GM10847 (cell line): ENCODE results near the gene CD164L2.

Experiments used
- POLR2A ChIP-seq: IDR thresholded peaks from 2 replicates; pipeline ENCODE4 v1.6.1; 2011; ENCODE audit not compliant: insufficient read length; ENCODE audit errors: extremely low read depth

Gene CD164L2

DNA sequence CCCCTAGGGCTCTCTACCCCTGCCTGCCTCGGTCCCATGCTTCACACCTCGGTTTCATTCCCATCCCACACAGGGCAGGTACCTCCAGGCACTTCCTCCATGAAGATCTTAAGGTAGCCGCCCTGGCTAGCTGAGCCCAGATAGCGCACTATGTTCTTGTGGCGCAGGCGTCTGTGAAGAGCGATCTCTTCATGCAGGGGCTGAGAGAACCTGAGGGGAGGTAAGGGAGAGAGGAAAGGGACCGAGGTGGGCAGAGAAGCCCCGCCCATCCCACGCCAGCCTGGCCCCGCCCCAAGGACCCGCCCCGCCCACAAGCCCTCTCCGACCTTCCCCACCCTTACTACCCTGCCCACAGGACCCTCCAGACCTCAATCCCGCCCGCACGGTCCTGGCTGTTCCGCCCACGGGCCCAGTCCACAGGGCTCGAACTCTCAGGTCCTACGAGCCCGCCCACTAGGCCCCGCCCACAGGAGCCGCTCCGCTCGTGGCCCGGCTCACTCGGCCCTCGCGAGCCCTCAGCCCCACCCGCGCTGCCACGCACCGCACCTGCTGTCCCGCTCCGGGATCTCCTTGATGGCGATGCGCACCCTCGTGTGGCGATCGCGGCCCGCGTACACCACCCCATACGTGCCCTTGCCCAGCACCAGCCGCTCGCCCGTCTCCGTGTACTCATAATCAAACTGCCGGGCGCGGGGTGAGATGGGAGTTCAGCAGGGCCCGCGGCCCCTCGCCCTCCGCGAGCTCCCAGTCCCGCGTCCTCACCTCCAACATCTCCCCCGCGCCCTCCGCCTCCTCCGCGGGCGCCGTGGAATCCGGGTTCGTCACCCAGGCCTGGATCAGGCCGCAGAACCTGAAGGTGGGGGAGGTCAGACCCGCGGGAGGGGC, 22.7 kb downstream of the CD164L2 start:
- TF ChIP-seq POLR2A, result no peak

DNA sequence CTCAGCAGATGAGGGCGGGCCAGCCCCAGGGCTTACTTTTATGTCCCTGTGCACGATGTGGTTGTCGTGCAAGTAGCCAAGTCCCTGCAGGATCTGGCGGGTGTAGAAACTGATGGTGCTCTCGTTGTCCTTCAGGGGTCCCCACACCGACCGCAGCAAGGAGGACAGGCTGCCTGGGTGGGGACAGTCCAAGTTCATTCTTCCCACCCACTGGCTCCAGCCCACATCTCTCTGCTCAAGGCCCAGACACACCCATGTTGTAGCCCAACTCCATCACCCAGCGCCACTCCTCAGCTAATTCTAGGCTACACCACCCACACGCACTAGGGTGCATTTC, 23.3 kb downstream of the CD164L2 start:
- no peak for TF ChIP-seq POLR2A

DNA sequence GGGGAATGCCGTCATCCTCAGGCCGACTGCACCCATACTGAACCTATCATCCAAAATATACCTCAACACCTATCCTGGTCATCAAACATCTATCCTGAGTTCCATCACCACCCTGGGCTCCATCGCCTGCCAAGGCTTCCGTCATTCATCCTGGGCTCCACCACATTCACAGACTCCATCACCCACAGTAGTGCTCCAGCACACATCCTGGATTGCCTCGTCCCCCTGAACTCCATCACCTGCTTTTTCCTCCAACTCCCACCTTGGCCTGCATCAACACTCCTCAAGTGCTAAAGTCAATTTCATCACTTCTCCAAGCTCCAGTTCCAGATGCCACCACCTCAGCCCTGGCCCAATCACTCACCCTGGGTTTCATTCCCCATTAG, 24.2 kb downstream of the CD164L2 start:
- TF ChIP-seq POLR2A, result no peak

GRCh38 chr1:27358038-27358927, 24.9 kb downstream of the CD164L2 start:
- no peak for TF ChIP-seq POLR2A

GRCh38 chr1:27357281-27358037, 25.7 kb downstream of the CD164L2 start:
- no peak for TF ChIP-seq POLR2A

DNA sequence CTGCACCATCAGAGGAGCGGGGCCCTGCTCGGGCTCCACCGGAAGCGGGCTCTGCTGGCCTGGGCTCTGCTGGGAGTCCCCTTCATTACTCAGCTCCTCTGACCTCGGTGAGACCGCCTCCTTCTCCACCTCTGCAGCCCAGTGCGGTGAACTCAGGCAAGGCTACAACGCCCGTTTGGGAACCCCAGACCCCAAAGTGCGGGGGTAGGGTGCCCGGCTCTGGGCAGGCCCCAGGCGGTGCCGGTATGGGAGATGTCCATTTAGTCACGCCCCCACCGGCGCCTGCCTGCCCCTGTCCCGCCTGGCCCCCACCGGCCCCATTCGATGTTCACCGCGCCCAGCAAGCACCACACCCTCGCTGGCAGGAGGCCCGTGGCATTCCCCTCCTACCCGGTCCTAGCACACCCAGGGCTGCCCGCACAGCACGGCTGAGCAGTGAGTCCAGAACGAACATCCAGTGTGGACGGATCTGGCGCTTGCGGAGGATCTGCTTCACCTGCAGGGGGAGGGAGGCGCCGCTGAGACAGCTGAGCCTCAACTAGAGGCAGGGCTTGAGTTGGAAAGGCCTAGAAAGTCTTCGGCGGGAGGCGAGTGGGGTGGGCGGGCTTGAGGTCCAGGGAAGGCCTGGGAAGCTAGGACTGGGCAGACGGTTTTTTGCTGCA, 26.4 kb downstream of the CD164L2 start:
- TF ChIP-seq POLR2A, result no peak

- TF ChIP-seq POLR2A, result no peak
Measured at GRCh38 chr1:27356277-27356618, 26.9 kb downstream of the CD164L2 start.

DNA sequence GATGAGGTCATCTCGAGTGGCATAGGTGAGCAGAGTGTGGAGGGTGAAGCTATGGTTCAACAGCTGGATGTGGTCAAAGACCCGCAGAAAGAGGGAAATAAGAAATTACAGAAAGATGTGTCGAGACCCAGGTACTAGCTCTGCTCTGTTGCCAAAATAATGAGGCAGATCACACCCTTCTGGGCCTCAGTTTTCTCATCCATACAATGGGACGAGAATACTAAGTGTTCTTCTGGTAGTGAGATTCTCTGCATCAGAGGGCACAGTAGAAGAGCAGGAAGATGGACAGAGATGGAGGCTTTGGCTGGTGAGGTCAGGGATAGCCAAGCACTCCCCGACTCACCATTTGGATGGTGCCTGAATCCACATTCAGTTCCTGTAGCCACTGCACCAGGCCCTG, 27.4 kb downstream of the CD164L2 start:
- TF ChIP-seq POLR2A, result no peak

DNA sequence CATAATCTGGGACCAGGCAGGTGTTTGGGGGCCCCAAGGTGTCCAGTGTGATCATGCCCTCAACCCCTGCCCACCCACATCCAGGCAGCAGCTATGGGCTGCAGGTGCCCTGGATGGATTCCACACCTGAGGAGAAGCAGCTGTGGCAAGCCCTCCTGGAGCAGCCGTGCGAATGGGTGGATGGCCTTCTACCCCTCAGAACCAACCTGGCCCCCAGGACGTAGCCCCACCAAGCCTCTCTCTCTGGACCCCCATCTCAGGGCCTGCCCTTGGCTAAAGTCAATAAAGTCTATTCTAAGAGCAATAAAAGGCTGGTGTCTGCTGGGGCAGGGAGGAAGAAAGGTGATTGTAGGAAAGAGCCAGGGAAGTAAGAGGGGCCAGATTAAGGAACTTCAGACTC, 29.5 kb downstream of the CD164L2 start:
- TF ChIP-seq POLR2A, result no peak

- no peak for TF ChIP-seq POLR2A
Measured at GRCh38 chr1:27353166-27353565, 30.0 kb downstream of the CD164L2 start.

- no peak for TF ChIP-seq POLR2A
Measured at GRCh38 chr1:27351541-27352107, 31.5 kb downstream of the CD164L2 start.

DNA sequence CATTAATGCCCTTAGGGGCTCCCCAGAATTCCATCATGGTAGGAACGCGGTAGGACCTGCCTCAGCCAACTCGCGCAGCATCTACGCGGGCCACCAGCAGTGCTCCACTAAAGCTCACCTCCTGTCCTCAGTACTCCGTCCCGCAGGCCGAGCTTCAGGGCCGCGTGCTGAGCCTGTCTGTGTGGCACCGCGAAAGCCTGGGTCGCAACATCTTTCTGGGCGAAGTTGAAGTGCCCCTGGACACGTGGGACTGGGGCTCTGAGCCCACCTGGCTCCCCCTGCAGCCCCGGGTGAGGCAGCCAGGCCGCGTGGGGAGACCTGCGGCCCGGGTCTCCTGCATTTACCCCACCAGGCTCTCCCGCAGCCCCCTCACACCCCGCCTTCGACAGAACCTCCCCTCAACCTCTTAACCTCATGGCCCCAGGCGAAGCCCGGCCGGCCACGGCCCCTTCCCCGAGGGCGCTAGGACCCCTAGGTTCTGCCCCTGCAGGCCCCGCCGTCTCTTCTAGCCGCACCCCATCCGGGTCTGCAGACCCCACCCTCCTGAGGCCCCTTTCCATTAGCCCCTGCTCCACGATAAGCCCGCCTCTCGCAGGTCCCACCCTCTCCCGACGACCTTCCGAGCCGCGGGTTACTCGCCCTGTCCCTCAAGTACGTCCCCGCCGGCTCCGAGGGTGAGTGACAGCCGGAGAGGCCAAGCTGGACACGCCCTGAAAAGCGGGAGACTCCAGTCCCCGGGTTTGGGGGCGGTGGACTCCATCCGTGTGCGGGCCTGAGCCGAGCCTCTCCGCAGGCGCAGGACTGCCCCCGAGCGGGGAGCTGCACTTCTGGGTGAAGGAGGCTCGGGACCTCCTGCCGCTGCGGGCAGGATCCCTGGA, 32.2 kb downstream of the CD164L2 start:
- TF ChIP-seq POLR2A, result no peak

- no peak for TF ChIP-seq POLR2A
Measured at GRCh38 chr1:27349784-27350662, 33.1 kb downstream of the CD164L2 start.
